Measurements from ENCODE around the gene ZNF512B.
A peak's percentile ranks its signal among the peaks of the same experiment; 100 is the strongest.
"Not testable (repeated sequence)": the region's sequence is repeated elsewhere in the genome, so short reads cannot be mapped to it uniquely, and the experiment has no call there.

ZNF512B gene

GRCh38 chr20:63978319-63979228, 8.8 kb upstream of the ZNF512B start:
- FAIRE-seq, result peak; percentile 82
- DNase-seq (ENCODE audit: insufficient read length, low spot score), result peak; percentile 78

- DNase-seq (ENCODE audit: insufficient read length, low spot score) (peak; percentile 74), FAIRE-seq (peak; percentile 89)
These were observed 8.1 kb upstream of the ZNF512B start for GRCh38 chr20:63977739-63978276.

GRCh38 chr20:63976980-63977738, 7.4 kb upstream of the ZNF512B start:
- no peak for FAIRE-seq

GRCh38 chr20:63976511-63976910, 6.8 kb upstream of the ZNF512B start:
- DNase-seq (ENCODE audit: insufficient read length, low spot score), result not testable (repeated sequence)

More at GRCh38 chr20:63976980-63977738, 7.4 kb upstream of the ZNF512B start:
- no peak for DNase-seq (ENCODE audit: insufficient read length, low spot score)

GRCh38 chr20:63974402-63975200, 4.9 kb upstream of the ZNF512B start:
- FAIRE-seq, result no peak
- no peak for DNase-seq (ENCODE audit: insufficient read length, low spot score)

More at GRCh38 chr20:63976511-63976910, 6.8 kb upstream of the ZNF512B start:
- FAIRE-seq, result not testable (repeated sequence)

- DNase-seq (ENCODE audit: insufficient read length, low spot score) (peak; percentile 98), FAIRE-seq (peak; percentile 93)
These were observed 4.1 kb upstream of the ZNF512B start for GRCh38 chr20:63973636-63974401.

- FAIRE-seq, result no peak
- no peak for DNase-seq (ENCODE audit: insufficient read length, low spot score)
These were observed 3.4 kb upstream of the ZNF512B start for GRCh38 chr20:63973160-63973479.

GRCh38 chr20:63972312-63973159, 2.8 kb upstream of the ZNF512B start:
- DNase-seq (ENCODE audit: insufficient read length, low spot score) (no peak), FAIRE-seq (peak; percentile 96)

GRCh38 chr20:63971960-63972311, 2.2 kb upstream of the ZNF512B start:
- not testable (repeated sequence) for DNase-seq (ENCODE audit: insufficient read length, low spot score); FAIRE-seq

GRCh38 chr20:63970714-63971431, 1.1 kb upstream of the ZNF512B start:
- FAIRE-seq (peak; percentile 49), DNase-seq (ENCODE audit: insufficient read length, low spot score) (no peak)

GRCh38 chr20:63968928-63969760, 586 bp downstream of the ZNF512B start:
- DNase-seq (ENCODE audit: insufficient read length, low spot score) (no peak), FAIRE-seq (no peak)

- no peak for DNase-seq (ENCODE audit: insufficient read length, low spot score)
- FAIRE-seq, result peak; percentile 84
These were observed 1.4 kb downstream of the ZNF512B start for GRCh38 chr20:63968136-63968927.

GRCh38 chr20:63967330-63968135, 2.2 kb downstream of the ZNF512B start:
- no peak for FAIRE-seq
- no peak for DNase-seq (ENCODE audit: insufficient read length, low spot score)

- FAIRE-seq (peak; percentile 79), DNase-seq (ENCODE audit: insufficient read length, low spot score) (no peak)
These were observed 2.8 kb downstream of the ZNF512B start for GRCh38 chr20:63966944-63967322.

- FAIRE-seq, result peak; percentile 99
These were observed 3.4 kb downstream of the ZNF512B start for GRCh38 chr20:63966172-63966943.

More at GRCh38 chr20:63966172-63966943, 3.4 kb downstream of the ZNF512B start:
- no peak for DNase-seq (ENCODE audit: insufficient read length, low spot score)
